Upper lobe of right lung (tissue), 1 donor: ENCODE measurements around the gene ARHGAP42. TPM values are rescaled to one million over a fixed set of nuclear protein-coding genes. Genes with fewer than 3 reads are reported as not detected.

ENCODE experiments used
- ATAC-seq: fragments of 200-7000 bp; cut with Tn5 transposase; one replicate; pipeline ENCODE4 v1.9.1; 2020; ENCODE audit warnings: mild to moderate bottlenecking, moderate library complexity
- DNase-seq: peaks from one replicate; pipeline ENCODE4 v3.0.0-alpha.2; 2020
- H3K27ac ChIP-seq: fragments of 200-600 bp; one replicate; pipeline ENCODE4 v1.8.0; 2022
- H3K27me3 ChIP-seq: fragments of 200-600 bp; one replicate; pipeline ENCODE4 v1.8.0; 2022; ENCODE audit warnings: mild to moderate bottlenecking
- H3K36me3 ChIP-seq: fragments of 200-600 bp; one replicate; pipeline ENCODE4 v1.8.0; 2022
- H3K4me1 ChIP-seq: fragments of 200-600 bp; one replicate; pipeline ENCODE4 v1.8.0; 2022
- H3K4me3 ChIP-seq: fragments of 200-600 bp; one replicate; pipeline ENCODE4 v1.8.0; 2022; ENCODE audit warnings: mild to moderate bottlenecking
- H3K9me3 ChIP-seq: fragments of 200-600 bp; one replicate; pipeline ENCODE4 v1.8.0; 2022
- intact Hi-C: fragments of 100-400 bp; cut with DNase I; formaldehyde crosslinking; loops from one replicate; pipeline ENCODE4 v1.11.0; 2022
- total RNA-seq: library from RNA; stranded (reverse); fragmentation: NEBNext Ultra II Directional; extraction: Animal tissue kit (Norgen Biotek cat#: 25700); gene quantifications from one replicate; pipeline ENCODE4 v1.2.1, GENCODE V29; 2021
- TF ChIP-seq, protein P1 (sequence below): fragments of 200-600 bp; IDR thresholded peaks from one replicate; pipeline ENCODE4 v1.8.0; 2022; ENCODE audit warnings: antibody characterized with exemption
- donor health status: DM: no; HTN: yes; CAD: no; lungs with severe emphysema.

The ARHGAP42 gene
- total RNA-seq, 1 donor from 2014 or later, result 19.8 TPM

- no peaks in the 10 kb centered on the region for H3K4me1 ChIP-seq
- TF ChIP-seq, protein P1, sequence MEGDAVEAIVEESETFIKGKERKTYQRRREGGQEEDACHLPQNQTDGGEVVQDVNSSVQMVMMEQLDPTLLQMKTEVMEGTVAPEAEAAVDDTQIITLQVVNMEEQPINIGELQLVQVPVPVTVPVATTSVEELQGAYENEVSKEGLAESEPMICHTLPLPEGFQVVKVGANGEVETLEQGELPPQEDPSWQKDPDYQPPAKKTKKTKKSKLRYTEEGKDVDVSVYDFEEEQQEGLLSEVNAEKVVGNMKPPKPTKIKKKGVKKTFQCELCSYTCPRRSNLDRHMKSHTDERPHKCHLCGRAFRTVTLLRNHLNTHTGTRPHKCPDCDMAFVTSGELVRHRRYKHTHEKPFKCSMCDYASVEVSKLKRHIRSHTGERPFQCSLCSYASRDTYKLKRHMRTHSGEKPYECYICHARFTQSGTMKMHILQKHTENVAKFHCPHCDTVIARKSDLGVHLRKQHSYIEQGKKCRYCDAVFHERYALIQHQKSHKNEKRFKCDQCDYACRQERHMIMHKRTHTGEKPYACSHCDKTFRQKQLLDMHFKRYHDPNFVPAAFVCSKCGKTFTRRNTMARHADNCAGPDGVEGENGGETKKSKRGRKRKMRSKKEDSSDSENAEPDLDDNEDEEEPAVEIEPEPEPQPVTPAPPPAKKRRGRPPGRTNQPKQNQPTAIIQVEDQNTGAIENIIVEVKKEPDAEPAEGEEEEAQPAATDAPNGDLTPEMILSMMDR, result no peak
- no peak overlapping the region for H3K27ac ChIP-seq
- DNase-seq, result no peak
- H3K36me3 ChIP-seq, result no peaks in the 10 kb centered on the region
- no peaks in the 10 kb centered on the region for H3K9me3 ChIP-seq
- intact Hi-C loops, result no loop called here
- no peak overlapping the region for H3K4me3 ChIP-seq
- H3K27me3 ChIP-seq, result no peaks in the 10 kb centered on the region
- no peak for ATAC-seq
These were observed 262.4 kb downstream of the ARHGAP42 start for GRCh38 chr11:100949443-100949842.

DNA sequence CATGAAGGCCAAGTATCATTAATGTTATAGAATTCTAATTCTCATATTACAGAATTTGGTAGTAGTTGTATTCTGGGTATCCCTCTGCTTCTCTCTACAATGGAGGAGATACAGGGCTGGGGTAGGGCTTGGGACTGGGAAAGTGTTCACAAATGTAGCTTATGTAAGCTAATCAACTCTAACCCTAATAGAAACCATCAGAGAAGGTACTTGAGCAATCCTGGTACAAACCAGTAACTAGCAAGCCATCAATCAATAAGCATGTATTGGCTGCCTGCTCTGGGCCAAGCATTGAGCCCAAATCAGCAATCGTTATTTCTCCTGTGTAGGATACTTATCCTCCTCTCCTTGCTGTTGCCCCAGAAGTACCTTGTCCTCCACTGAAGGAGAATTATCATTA lies 268.2 kb downstream of the ARHGAP42 start:
- no peaks in the 10 kb centered on the region for H3K27me3 ChIP-seq
- intact Hi-C loops, result no loop called here
- ATAC-seq (no peak), DNase-seq (no peak)
- no peaks in the 10 kb centered on the region for H3K36me3 ChIP-seq
- no peak overlapping the region for H3K27ac ChIP-seq
- no peaks in the 10 kb centered on the region for H3K4me1 ChIP-seq
- no peaks in the 10 kb centered on the region for H3K9me3 ChIP-seq
- H3K4me3 ChIP-seq, result no peak overlapping the region
- TF ChIP-seq, protein P1, result no peak

DNA sequence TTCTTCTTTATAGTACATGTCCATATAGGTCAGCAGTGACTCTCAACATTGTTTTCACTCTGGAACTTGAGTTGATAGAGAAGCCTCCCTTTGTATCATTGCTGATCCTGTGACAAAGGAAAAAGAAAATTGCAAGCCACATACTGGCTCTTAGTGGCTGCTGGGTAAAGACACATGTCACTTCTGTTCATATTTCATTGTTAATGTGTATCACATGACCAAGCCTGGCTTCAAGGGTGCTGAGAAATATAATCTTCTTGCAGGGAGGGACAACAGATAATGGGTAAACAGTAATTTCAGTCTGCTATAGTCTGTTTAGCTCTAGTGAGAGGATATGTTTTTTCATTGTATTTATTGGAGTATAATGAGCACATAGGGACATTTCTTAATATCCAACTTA lies 269.3 kb downstream of the ARHGAP42 start:
- ATAC-seq (no peak), DNase-seq (no peak)
- H3K27ac ChIP-seq, result no peak overlapping the region
- intact Hi-C loops, result no loop called here
- no peaks in the 10 kb centered on the region for H3K27me3 ChIP-seq
- no peaks in the 10 kb centered on the region for H3K4me1 ChIP-seq
- H3K4me3 ChIP-seq, result no peak overlapping the region
- TF ChIP-seq, protein P1, result no peak
- no peaks in the 10 kb centered on the region for H3K36me3 ChIP-seq
- no peaks in the 10 kb centered on the region for H3K9me3 ChIP-seq

DNA sequence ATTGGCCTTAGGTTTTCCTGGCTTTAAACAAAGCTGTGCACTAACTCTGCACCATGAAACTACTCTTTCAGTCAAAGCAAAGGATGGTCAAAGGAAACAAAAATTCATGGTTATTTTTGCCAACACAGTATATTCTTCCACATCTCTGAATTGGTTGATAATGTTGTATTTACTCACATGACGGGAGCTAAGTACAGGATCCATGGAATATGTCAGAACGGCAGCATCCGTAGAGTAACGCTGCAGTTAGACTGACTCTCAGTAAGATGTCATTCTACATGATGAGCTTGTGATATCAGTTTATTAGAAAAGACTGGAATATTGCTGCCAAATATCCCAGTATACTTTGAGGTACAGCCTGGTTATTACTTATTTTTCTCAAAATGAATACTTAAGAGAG lies 270.4 kb downstream of the ARHGAP42 start:
- Histone ChIP-seq H3K27me3 (no peaks in the 10 kb centered on the region), H3K36me3 (no peaks in the 10 kb centered on the region), H3K4me1 (no peaks in the 10 kb centered on the region), H3K9me3 (no peaks in the 10 kb centered on the region), H3K27ac (no peak overlapping the region), H3K4me3 (no peak overlapping the region)
- TF ChIP-seq, protein P1, result no peak
- no peak for DNase-seq
- no peak for ATAC-seq
- intact Hi-C loops, result no loop called here

DNA sequence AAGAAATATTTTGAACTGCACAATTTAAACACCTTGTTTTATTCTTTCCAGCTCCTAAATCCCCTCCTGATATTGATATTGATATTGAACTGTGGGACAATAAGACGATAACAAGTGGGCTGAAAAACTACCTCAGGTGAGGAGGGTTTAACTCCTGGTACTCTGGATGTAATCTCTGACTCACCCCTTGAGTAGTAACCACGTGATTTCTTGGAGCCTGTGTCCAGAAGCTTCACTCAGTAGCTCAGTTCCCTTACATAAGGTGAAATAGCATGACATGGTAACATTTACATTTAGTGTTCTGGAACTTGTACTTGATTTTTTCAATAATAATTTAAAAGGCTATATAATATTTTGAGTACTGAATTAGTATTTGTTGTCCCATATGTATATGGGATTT lies 274.5 kb downstream of the ARHGAP42 start:
- intact Hi-C loops, result no loop called here
- TF ChIP-seq, protein P1, result no peak
- Histone ChIP-seq H3K36me3 (no peaks in the 10 kb centered on the region), H3K27ac (no peak overlapping the region), H3K9me3 (no peaks in the 10 kb centered on the region), H3K27me3 (no peaks in the 10 kb centered on the region), H3K4me3 (no peak overlapping the region), H3K4me1 (no peaks in the 10 kb centered on the region)
- ATAC-seq (no peak), DNase-seq (no peak)

- H3K4me1 ChIP-seq, result no peaks in the 10 kb centered on the region
- TF ChIP-seq, protein P1, result no peak
- H3K36me3 ChIP-seq, result no peaks in the 10 kb centered on the region
- no peaks in the 10 kb centered on the region for H3K27me3 ChIP-seq
- intact Hi-C loops, result no loop called here
- no peak overlapping the region for H3K4me3 ChIP-seq
- H3K9me3 ChIP-seq, result no peaks in the 10 kb centered on the region
- H3K27ac ChIP-seq, result no peak overlapping the region
- DNase-seq (no peak), ATAC-seq (no peak)
These were observed 276.3 kb downstream of the ARHGAP42 start for GRCh38 chr11:100963375-100963774.
